Suprapubic skin (tissue), 3 donors: ENCODE measurements around the gene TRPM2.

Experiments
- POLR2AphosphoS5 ChIP-seq, 3 donors: sonication (generic); formaldehyde crosslinking; IDR thresholded peaks; one replicate each; pipeline ENCODE4 v1.6.1; 2017; ENCODE audit warnings: antibody characterized with exemption in 3 of 3
- TF ChIP-seq, protein P1 (sequence below), 2 donors: fragments of 200-600 bp in 1 of 2; fragments of 450-650 bp in 1 of 2; sonication (generic) in 1 of 2; IDR thresholded peaks; one replicate each; pipeline ENCODE4 v1.5.1; 2016 to 2019; ENCODE audit warnings: antibody characterized with exemption in 2 of 2, mild to moderate bottlenecking in 1 of 2, moderate library complexity in 1 of 2

DNA sequence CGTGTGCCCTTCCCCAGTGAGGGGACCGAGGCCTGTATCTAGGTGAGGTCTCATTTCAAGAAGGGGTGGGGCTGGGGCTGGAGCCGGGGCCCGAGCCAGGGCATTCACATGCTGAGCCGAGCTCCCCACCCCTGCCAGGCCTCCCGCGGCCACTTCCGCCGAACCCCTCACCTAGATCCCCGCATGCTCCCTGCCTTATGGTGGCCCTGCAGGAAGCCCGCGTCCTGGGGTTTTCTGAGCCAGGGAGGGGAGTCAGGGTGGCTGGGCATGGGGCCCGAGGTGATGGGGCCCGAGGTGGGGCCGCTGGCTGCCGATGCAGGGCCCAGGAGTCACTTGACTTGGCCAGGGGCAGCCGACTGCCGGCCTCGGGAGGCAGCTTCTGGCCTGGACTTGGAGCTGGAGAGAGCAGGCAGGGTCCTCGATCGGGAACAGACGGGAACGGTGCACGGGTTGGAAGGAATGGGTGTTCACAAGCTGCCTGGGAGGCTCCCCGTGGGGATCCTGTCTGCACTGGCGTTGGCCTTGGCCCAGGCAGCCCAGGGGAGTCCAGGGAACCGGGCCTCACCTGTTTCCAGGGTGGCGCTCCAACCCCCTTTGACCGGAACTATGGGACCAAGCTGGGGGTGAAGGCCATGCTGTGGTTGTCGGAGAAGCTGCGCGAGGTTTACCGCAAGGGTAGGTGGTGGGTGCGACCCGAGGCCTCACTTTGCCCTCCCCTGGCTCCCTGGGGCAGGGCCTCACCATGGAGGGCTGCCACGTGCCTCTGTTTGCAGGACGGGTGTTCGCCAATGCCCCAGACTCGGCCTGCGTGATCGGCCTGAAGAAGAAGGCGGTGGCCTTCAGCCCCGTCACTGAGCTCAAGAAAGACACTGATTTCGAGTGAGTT is 27.8 kb upstream of the TRPM2 start:
- TF ChIP-seq, protein P1, sequence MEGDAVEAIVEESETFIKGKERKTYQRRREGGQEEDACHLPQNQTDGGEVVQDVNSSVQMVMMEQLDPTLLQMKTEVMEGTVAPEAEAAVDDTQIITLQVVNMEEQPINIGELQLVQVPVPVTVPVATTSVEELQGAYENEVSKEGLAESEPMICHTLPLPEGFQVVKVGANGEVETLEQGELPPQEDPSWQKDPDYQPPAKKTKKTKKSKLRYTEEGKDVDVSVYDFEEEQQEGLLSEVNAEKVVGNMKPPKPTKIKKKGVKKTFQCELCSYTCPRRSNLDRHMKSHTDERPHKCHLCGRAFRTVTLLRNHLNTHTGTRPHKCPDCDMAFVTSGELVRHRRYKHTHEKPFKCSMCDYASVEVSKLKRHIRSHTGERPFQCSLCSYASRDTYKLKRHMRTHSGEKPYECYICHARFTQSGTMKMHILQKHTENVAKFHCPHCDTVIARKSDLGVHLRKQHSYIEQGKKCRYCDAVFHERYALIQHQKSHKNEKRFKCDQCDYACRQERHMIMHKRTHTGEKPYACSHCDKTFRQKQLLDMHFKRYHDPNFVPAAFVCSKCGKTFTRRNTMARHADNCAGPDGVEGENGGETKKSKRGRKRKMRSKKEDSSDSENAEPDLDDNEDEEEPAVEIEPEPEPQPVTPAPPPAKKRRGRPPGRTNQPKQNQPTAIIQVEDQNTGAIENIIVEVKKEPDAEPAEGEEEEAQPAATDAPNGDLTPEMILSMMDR (IDR thresholded peaks at IDR 0.05) = no peak
- no peak for TF ChIP-seq POLR2AphosphoS5 (IDR thresholded peaks at IDR 0.05)
